HUDEP-2 (cell line): ENCODE results near the gene ACSM5.
"Not testable (repeated sequence)": the region's sequence is repeated elsewhere in the genome, so short reads cannot be mapped to it uniquely, and the experiment has no call there.

Source experiments
- DNase-seq, 76 experiments: peaks; one replicate each; lab custom pipeline; 2025; ENCODE audit not compliant: unreplicated experiment in 76 of 76; lab: John Stamatoyannopoulos, UW

ACSM5 gene

DNA sequence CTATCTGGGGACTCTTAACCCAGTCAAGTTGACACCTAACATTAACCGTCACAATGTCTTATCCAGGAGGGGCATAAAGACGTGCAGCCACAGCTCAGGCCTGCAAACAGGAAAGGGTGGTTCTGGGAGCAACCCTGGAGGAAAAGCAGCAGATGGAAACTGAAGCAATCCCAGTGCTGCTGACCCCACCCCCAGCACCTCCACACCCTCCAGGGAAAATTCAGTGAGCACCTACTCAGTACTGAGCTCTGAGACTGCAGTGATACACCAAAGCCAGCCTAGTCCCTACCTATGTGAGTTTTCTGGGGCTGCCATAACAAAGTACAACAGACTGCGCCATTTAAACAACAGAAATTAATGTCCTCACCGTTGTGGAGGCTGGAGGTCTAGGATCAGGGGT lies 32.5 kb downstream of the ACSM5 start:
- not testable (repeated sequence) for DNase-seq

DNA sequence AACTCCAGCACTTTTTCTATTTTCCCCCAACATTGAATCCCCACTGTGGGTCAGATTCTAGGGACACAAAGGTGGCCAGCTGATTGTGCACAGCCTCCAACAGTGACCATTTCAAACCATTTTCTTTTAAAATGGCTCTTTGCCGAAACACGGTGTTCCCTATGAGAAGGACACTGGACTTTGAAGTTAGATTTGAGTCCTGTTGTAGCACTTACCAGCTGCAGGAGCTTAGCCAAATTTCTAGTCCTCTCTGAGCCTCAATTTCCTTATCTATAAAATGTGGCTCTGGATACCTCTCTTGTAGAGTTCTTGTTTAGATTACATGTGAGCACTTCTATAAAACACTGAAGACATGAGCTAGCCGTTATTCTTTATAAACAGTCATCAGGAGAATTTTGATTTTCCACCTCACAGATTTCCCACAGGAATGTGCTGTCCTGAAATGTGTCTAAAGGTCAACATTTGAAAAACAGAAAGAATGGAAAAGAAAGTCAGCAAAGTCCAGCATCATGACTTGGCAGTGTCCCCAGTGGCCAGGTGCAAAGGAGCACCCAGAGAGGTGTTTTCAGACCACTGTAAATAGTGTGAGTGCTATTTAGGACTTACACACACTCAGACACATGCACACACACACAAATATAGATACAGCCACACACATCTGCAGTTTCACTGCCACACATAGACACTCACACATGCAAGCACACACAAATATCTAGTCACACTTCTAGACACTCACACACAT lies 37.5 kb downstream of the ACSM5 start:
- DNase-seq: not testable (repeated sequence)

DNA sequence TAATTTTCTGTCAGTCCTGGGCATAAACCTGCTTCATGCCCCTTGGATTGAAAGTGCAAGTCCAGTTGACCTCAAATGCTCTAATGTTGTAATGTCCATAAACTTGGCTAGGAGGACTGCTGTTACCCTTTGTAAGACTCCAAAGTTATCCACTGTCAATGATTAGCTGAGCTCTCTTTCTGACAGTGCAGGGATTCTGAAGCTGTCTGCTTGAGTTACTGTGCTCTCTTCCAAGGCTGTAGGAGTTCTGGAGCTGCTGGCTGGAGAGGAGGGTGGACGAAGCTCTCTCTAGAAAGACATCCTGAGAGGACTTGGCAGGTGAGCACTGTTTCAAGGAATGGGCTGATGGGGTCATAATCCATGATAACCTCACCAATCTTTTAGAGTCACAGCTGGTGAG lies 42.0 kb downstream of the ACSM5 start, which contains the start of gene ACSM2A:
Gene ACSM2A, plus strand, starts transcription at position 158 of the 400 bp plus-strand sequence. CDS start 8,594 bp downstream, outside the sequence.
- not testable (repeated sequence) for DNase-seq

DNA sequence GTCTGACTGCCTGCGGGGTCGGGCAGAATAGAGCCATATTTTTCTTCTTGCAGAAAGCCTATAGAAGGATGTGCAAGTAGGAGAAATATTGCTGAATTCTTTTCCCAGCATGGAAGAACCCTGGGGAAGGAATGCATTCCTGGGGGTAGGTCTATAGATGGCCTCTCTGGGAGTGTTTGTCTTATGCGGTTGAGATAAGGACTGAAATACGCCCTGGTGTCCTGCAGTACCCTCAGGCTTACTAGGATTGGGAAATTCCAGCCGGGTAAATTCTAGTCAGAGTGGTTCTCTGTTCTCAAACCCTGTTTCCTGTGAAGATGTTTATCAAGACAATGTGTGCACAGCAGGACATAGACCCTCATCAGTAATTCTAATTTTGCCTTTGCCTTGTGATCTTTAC lies 44.3 kb downstream of the ACSM5 start:
- not testable (repeated sequence) for DNase-seq

DNA sequence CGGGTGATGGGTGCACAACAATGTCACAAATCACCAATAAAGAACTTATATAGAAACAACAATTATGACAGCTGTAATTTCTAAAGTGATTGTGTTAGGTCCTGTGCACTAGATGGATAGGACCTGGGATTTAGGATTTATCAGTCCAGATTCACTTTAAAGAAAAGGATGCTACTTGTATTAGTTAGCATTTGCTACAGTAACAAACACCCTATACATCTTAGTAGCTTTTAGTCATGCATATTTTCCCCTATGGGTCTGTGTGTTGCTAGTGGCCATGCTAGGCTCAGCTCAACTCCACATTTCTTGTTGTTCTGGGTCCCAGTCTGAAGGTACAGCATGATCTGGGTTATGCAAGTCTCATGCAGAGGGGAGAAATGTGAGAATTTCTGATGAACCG lies 49.9 kb downstream of the ACSM5 start:
- DNase-seq: not testable (repeated sequence)

DNA sequence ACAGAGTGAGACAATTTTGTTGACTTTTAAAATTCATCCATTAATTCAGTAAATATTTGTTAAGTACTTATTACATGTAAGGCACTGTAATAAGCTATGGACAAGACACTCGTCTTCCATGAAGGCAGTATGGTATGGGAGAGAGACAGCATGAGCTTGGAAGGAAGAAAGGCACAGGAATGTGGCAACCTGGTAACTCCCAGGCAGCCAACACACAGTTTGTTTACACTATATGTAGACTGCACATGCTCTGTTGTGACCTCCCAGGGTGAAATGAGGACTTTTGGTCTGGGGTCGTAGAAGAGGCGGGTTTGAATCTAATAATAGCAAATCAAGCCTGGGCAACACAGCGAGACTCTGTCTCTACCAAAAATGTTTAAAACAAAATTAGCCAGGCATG lies 51.0 kb downstream of the ACSM5 start:
- not testable (repeated sequence) for DNase-seq

DNA sequence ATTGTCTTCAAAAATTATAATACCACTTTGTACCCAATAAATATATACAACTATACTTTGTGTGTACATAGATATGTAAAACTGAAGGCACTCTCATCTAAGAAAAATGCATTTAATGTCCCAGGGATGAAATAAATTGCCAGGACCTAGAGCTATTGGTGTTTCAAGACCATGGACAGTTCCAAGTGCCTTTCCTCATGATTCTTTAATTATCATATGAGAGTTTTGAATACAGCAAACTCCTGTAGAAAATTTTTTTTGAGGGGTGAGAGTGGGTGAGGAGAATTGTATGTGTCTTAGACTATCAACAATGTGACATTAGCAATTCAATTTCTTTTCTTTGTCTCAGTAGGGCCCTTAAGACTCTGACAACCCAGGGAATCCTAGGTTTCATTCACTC lies 59.6 kb downstream of the ACSM5 start:
- not testable (repeated sequence) for DNase-seq

DNA sequence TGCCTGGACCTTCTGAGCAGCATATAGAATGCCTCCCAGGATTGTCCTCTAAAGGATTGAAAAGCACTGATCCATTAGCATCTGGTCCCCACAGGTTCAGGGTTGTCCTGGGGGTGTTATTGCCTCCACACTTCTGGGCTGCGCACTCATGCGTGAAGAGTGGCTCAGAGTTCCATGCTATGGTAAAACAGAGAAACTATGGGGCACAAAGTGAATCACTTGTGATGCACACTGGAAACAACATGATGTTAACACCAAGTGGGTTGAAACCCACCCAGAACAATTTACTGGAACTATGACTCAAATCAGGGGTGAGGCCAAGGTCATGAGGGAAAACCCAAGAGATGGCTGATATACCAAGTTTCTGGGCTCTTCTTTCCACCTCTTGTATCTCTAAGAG lies 60.6 kb downstream of the ACSM5 start:
- DNase-seq: not testable (repeated sequence)

DNA sequence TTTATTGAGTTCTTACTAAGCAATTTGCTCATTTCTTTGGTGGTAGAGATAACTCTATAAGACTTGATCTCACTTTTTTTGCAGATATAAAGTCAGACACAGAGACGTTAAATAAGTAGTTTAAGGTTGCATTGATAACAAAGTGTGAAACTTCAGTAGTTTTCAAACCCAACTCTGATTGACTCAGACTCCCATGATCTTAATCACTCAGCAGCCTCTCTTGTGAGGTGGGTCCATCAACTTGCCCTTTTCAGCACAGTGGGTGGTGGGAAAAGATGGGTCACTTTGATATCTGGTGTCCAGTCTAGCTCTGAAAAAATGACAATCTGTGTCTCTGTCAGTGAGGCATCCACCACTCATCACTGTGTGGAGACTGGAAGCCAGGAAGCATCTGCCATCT lies 61.4 kb downstream of the ACSM5 start:
- not testable (repeated sequence) for DNase-seq

DNA sequence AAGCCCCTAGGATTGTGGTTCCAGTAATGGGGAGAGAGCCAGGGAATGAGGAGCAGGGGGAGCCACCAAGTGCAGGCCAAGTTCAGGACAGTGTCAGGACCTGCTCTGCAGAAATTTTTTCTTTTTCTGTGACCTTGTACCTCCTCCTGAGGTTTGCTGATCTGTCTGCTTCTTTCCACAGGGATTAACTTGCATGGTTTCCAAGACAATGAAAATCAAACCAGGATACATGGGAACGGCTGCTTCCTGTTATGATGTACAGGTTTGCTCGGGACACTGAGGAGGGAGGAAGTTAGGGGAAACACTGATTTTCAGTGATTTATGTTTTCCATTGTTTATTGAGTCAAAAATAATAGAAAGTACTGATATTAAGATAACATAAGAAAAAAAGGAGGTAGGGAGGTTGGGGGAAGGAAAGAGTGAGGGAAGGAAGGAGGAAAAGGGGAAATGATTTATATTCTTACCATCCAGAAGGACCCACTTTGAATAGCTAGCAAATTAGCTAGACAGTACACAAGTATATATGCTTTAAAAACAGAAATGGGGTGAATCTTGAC lies 67.9 kb downstream of the ACSM5 start:
- not testable (repeated sequence) for DNase-seq

DNA sequence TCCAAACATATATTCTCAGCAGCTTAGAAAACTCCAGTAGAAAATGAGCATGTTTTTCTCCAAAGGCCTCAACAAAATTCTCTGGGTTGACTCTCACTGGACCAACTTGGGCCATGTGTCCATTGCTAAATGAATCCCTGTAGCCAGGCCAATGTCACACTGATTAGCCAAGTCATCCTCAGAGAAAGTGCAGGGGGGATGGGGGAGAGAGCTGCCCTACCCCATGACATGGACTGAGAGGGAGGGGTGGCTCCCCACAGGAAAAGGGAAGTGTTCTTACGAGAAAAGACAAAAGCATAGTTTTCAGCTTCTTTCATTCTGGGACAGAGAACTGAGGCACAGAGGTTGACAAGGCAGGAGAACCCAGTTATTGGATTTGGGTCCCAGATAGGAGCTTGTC lies 74.7 kb downstream of the ACSM5 start:
- not testable (repeated sequence) for DNase-seq

DNA sequence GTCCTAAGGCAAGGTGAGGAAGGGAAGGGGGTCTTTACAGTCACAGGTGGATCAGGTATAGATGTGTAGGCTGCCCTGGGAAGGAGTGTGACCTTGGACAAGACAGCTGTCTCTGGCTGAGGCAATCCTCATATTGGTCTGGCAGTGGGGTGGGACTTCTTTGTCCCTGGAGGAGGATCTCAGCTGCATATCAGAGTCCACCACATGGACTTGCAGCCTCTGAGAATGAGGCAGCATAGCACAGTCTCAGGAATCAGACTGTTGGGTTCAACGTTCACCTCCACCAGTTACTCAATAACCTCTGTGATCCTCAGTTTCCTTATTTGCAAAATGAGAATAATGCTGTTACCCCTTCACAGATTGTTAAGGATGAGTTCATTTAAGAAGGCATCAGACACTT lies 75.4 kb downstream of the ACSM5 start:
- DNase-seq: peak in 2 of 76 experiments; percentile 2 to 3

DNA sequence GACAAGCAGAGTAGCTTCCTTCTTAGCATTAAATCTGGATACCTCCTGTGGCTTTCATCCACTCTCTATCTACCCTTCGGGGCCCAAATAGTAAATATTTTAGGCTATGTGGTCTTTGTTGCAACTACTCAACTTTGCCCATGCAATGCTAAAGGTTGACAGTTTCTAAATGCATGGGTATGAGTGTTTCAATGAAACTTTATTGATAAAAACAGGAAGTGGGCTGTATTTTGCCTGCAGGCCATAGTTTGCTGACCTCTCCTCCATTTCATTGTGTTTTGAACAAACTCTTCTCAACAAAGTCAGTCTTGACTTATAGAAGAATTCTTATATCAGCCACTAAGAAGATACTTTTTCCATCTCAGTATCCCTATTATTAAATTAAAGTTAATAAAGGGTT lies 76.1 kb downstream of the ACSM5 start:
- no peak for DNase-seq
